Measurements from ENCODE around the gene BPTF.
A peak's percentile ranks its signal among the peaks of the same experiment; 100 is the strongest.
"Not testable (repeated sequence)": the region's sequence is repeated elsewhere in the genome, so short reads cannot be mapped to it uniquely, and the experiment has no call there.

Gene BPTF

DNA sequence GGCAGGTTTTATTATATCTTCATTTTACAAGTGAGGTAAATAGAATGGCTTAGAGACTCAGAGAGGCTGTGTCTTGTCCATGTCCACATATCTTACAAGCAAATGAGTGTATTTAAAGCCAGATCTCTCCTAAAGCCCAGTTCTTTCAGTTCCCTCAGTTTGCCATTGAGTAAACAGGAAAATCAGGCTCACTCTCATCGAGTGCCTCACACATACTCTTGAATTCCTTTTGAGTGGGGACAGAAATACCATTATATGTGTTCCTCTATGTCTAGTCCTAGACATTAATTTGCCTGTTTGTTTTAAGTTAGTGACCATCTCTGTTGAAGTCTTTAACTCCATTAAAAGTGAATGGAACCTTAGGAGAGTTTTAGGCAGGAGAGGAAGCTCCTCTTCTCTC is 40.1 kb downstream of the BPTF start:
- Histone ChIP-seq H3K4me3 (no peak overlapping the region), H3K27ac (no peak overlapping the region)

DNA sequence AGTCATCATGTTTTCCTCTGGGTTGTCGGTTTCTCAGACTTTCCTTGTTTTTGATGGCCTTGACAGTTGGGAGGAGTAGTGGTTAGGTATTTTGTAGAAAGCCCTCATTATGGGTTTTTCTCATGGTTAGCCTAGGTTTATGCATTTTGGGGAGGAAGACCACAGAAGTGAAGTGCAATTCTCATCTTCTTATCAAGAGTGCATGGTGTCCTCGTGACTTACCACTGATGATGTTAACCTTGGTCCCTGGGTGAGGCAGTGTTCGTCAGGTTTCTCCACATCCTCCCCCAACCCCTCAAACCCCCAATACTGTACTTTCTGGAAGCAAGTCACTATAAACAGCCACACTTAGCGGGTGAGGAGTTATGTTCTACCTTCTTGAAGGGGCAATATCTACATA is 42.3 kb downstream of the BPTF start:
- Histone ChIP-seq H3K4me3 (no peak overlapping the region), H3K27ac (no peak overlapping the region)

- Histone ChIP-seq H3K27ac (no peak overlapping the region), H3K4me3 (no peak overlapping the region)
These were observed 42.9 kb downstream of the BPTF start for GRCh38 chr17:67868176-67868575.

- H3K27ac ChIP-seq, result no peak overlapping the region
- no peak overlapping the region for H3K4me3 ChIP-seq
These were observed 54.4 kb downstream of the BPTF start for GRCh38 chr17:67879662-67880061.

- no peak overlapping the region for H3K27ac ChIP-seq
- no peak overlapping the region for H3K4me3 ChIP-seq
These were observed 55.8 kb downstream of the BPTF start for GRCh38 chr17:67881083-67881482.

DNA sequence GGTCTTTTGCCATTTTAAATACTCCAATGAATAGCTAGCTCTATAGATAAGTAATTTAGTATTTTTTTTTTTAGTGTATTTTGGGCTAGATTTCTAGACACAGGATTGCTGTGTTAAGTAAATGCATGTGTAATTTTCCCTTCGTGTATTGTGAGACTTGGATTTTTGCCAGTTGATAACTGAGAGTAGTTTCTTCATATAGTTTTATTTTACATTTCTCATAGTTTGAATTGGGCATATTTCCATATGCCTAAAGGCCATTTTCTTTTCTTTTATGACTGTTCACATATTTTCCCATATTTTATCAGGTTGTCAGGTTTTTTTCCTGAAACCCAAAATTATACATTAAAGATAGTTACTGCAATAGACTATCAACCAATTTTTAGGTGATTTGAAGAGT is 59.4 kb downstream of the BPTF start:
- Histone ChIP-seq H3K4me3 (no peak overlapping the region), H3K27ac (no peak overlapping the region)

DNA sequence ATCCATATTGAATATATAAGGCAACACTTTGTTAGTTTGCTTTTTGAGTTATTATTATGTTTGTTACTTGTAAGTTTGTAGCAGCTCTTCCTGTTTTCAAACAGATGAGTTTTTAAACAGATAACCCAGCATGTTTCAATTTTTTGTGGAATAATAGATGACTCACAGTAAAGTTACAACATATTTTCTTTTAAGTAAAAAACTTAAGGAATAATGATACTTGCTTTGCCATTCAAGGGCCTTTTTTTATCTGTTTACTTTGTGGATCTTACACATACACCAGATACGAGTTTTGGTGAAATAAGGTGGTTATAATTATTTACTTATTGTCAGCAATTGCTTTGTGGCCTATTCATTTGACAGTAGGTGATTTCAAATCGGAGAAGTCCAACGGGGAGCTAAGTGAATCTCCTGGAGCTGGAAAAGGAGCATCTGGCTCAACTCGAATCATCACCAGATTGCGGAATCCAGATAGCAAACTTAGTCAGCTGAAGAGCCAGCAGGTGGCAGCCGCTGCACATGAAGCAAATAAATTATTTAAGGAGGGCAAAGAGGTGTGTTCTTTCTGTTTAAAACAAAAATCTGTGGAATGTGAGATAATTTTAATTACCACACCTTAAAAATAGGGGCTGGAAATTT is 66.3 kb downstream of the BPTF start:
- no peak overlapping the region for H3K4me3 ChIP-seq
- no peak overlapping the region for H3K27ac ChIP-seq

DNA sequence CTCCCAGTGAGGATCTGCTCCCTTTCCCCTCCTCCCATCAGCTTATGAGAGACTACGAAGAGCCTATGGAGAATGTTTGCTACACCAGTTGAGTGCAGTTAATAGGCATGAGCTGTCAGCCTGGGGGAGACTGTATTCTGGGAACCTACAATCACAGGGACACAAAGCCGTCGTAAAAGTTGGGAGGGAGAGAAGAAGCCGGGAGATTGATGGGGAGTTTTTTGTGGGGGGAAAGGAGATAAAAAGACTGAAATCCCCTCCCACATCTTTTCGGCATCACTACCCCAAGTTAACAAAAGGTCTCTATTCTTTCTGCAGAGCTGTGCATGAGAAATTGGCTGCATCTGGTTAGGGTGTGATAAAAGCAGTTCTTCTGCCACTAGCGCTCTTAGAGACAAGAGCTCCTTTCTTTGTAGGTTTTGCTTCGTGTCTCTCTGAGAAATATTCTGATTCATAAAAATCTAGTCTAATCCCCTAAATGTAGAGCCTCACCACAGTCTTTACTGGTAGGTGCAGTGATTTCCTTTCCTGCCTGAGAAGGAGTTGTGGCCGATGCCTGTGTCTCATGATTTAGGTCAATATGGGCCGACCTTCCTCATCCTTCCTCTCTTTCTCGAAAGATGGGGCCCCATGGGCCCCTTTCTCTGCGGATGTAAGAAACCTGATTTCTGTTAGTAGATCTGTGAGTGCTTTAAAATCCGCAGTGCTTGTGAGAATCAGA is 77.4 kb downstream of the BPTF start:
- H3K4me3 ChIP-seq, result no peak overlapping the region
- H3K27ac ChIP-seq, result peak overlapping the region in 1 of 21 experiments; percentile 53

DNA sequence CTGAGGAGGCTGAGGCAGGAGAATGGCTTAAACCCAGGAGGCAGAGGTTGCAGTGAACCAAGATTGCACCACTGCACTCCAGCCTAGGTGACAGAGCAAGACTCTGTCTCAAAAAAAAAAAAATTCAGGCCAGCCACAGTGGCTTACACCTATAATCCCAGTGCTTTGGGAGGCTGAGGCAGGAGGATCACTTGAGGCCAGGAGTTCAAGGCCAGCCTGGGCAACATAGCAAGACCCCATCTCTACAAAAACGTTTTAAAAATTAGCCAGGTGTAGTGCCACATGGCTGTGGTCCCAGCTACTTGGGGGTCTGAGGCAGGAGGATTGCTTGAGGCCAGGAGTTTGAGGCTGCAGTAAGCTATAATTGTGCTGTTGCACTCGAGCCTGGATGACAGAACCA is 80.0 kb downstream of the BPTF start:
- not testable (repeated sequence) for H3K4me3 ChIP-seq, H3K27ac ChIP-seq

DNA sequence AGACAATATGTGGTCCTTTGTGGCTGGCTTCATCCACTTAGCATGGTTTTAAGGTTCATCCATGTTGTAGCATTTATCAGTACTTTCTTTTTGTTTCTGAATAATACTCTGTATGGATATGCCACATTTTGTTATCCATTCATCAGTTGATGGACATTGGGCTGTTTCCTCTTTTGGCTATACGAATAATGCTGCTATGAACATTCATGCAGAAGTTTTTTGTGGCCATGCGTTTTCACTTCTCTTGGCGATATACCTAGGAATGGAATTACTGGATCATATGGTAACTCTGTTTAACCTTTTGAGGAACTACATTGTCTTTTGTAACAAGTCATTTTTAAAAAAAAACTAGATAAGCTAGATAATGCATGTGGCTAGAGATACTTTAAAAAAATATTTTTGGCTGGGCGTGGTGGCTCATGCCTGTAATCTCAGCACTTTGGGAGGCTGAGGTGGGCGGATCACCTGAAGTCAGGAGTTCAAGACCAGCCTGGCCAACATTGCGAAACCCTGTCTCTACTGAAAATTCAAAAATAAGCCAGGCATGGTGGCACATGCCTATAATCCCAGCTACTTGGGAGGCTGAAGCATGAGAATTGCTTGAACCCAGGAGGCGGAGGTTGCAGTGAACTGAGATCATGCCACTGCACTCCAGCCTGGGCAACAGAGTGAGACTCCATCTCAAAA is 85.0 kb downstream of the BPTF start:
- H3K4me3 ChIP-seq, H3K27ac ChIP-seq: not testable (repeated sequence)

- Histone ChIP-seq H3K27ac (no peak overlapping the region), H3K4me3 (no peak overlapping the region)
These were observed 85.9 kb downstream of the BPTF start for GRCh38 chr17:67911059-67911782.

GRCh38 chr17:67912088-67912487 is 86.8 kb downstream of the BPTF start:
- no peak overlapping the region for H3K4me3 ChIP-seq
- H3K27ac ChIP-seq, result no peak overlapping the region

DNA sequence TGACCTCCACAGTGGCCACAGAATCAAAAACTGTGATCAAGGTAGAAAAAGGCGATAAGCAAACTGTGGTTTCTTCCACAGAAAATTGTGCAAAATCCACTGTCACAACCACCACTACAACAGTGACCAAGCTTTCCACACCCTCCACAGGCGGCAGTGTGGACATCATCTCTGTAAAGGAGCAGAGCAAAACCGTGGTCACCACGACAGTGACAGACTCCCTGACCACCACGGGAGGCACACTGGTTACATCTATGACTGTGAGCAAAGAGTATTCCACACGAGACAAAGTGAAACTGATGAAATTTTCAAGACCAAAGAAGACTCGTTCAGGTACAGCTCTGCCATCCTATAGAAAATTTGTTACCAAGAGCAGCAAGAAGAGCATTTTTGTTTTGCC is 87.4 kb downstream of the BPTF start:
- Histone ChIP-seq H3K27ac (no peak overlapping the region), H3K4me3 (no peak overlapping the region)

GRCh38 chr17:67920212-67920611 is 94.9 kb downstream of the BPTF start:
- H3K27ac ChIP-seq, result no peak overlapping the region
- H3K4me3 ChIP-seq, result no peak overlapping the region

DNA sequence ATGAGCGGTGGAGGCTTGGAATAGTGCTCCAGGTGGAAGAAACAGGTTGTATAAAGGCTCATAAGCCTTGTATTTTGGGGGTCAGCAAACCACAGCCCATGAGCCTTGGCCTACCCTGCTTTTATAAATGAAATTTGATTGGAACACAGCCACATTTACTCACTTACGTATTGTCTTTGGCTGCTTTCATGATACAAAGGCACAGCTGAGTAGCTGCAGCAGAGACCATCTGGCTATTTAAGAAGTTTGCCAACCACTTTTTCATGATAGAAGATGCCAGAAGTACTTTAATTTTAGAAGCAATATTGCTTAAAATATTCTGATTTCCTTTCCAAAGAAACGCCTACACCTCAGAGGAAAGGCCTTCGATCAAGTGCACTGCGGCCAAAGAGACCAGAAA is 97.2 kb downstream of the BPTF start:
- H3K27ac ChIP-seq, result no peak overlapping the region
- no peak overlapping the region for H3K4me3 ChIP-seq

- not testable (repeated sequence) for H3K4me3 ChIP-seq, H3K27ac ChIP-seq
These were observed 103.5 kb downstream of the BPTF start for GRCh38 chr17:67928842-67929241.

GRCh38 chr17:67931227-67931626 is 105.9 kb downstream of the BPTF start:
- Histone ChIP-seq H3K4me3 (no peak overlapping the region), H3K27ac (no peak overlapping the region)

DNA sequence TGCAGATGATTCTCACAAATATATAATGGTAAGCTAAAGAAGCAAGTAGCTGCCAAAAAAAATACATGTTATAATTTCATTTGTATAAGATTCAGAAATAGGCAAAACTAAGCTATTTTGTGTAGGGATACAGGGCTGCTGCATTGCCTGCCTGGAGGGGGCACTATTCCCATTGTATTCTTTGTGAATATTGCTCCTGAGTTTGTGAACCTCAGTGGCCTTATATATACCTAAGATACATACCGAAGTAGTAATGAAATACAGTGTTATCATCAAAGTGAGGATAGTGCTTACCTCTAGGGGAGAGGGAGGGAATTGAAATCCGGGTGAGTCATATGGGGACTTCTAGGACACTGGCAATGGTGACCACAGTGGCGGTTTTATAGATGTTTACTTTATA is 117.5 kb downstream of the BPTF start:
- H3K4me3 ChIP-seq, result no peak overlapping the region
- H3K27ac ChIP-seq, result no peak overlapping the region

- Histone ChIP-seq H3K4me3 (no peak overlapping the region), H3K27ac (no peak overlapping the region)
These were observed 118.7 kb downstream of the BPTF start for GRCh38 chr17:67944035-67944434.

DNA sequence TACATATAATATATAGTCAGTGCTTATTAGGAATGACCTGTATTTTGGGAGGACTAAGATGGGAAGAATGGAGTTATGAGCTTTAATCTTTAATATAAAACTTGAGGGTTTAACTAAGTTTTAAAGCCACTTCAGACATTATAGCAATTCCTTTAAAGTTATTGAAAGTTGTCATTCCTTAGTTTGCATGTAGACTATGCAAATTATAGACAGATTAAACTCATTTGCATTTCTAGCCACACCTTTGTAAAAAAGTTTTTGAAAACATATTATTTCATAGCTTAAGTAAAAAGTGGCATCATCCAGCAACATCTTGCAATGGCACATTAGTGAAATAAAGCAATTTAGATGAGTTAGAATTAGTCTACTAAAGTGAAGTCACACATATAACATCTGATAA is 121.2 kb downstream of the BPTF start:
- Histone ChIP-seq H3K4me3 (no peak overlapping the region), H3K27ac (no peak overlapping the region)
